AG04450 (cell line): ENCODE measurements around the gene PIGZ. TPM values are rescaled to one million over a fixed set of nuclear protein-coding genes. Genes with fewer than 3 reads are reported as not detected.

ENCODE experiments used
- CTCF ChIA-PET: fragments of 300-600, 350-600 bp; formaldehyde crosslinking; extraction: SDS; loops from one replicate; lab custom pipeline; 2022; ENCODE audit warnings: antibody characterized with exemption, inconsistent platforms; lab: Charles Lee
- POLR2A ChIA-PET: fragments of 350-600 bp; formaldehyde crosslinking; extraction: SDS; loops from one replicate; lab custom pipeline; 2021; ENCODE audit warnings: antibody characterized with exemption, inconsistent platforms; lab: Yijun Ruan, JAX
- DNase-seq: peaks from one replicate; pipeline ENCODE4 v3.0.0-alpha.2; 2011; ENCODE audit warnings: low read depth, low spot score
- H3K27ac ChIP-seq: one replicate; pipeline ENCODE4 v1.5.1; 2012; ENCODE audit warnings: low read depth, low read length, control low read depth
- H3K27me3 ChIP-seq: one replicate; pipeline ENCODE4 v1.6.0; 2012; ENCODE audit warnings: low read length; ENCODE audit not compliant: control insufficient read depth, insufficient read depth
- H3K4me3 ChIP-seq: 2 replicates; pipeline ENCODE4 v1.5.1; 2011; ENCODE audit warnings: mild to moderate bottlenecking, low read depth, low read length, control low read depth
- H3K9me3 ChIP-seq: 2 replicates; pipeline ENCODE4 v1.5.1; 2012; ENCODE audit warnings: low read length; ENCODE audit not compliant: control insufficient read depth, insufficient read depth
- CTCF ChIP-seq: IDR thresholded peaks from 2 replicates; pipeline ENCODE4 v1.5.1; 2011; ENCODE audit warnings: low read depth, low read length, control low read depth, inconsistent platforms
- polyA plus RNA-seq: library from polyadenylated mRNA; depleted of rRNA; stranded (reverse); fragments of >200 nt; gene quantifications from 2 replicates; pipeline ENCODE4 v1.2.3, GENCODE V29; 2011

The PIGZ gene
- polyA plus RNA-seq, 1 experiment, result 0.15 TPM

GRCh38 chr3:197006446-197006845, 37.8 kb upstream of the PIGZ start:
- POLR2A ChIA-PET, result no interaction called here
- TF ChIP-seq CTCF, result no peak
- H3K27me3 ChIP-seq, result no peaks in the 10 kb centered on the region
- no peak overlapping the region for H3K4me3 ChIP-seq
- CTCF ChIA-PET, result no interaction called here
- no peaks in the 10 kb centered on the region; the same call in 1 of the 2 replicates for H3K9me3 ChIP-seq
- H3K27ac ChIP-seq, result no peak overlapping the region
- DNase-seq, result no peak

GRCh38 chr3:197003461-197004385, 35.1 kb upstream of the PIGZ start:
- TF ChIP-seq CTCF, result no peak

GRCh38 chr3:197002701-197003454, 34.2 kb upstream of the PIGZ start:
- H3K4me3 ChIP-seq, result peak overlapping the region; percentile 66
- H3K9me3 ChIP-seq, result peaks cover 5% of the 10 kb centered on the region; the same call in 1 of the 2 replicates
- CTCF ChIA-PET, result interaction anchor here (0.6 to 1.0 kb wide), 4 partner anchors 10 to 185 kb away, joined by 4 to 7 read pairs (median 4); no protein-coding TSS in a partner anchor
- no peaks in the 10 kb centered on the region for H3K27me3 ChIP-seq
- POLR2A ChIA-PET, result interaction anchor here (0.8 to 1.3 kb wide), 4 partner anchors 10 to 27 kb away, joined by 3 read pairs; partner anchors contain the start of gene MELTF
- no peak for DNase-seq
- H3K27ac ChIP-seq, result no peak overlapping the region
- peak; percentile 54 for TF ChIP-seq CTCF

More at GRCh38 chr3:197003461-197004385, 35.1 kb upstream of the PIGZ start:
- no peaks in the 10 kb centered on the region for H3K27me3 ChIP-seq
- CTCF ChIA-PET, result interaction anchor here (0.6 to 1.8 kb wide), 4 partner anchors 10 to 184 kb away, joined by 3 to 7 read pairs (median 5); partner anchors contain the start of gene MELTF
- peak overlapping the region; percentile 66 for H3K4me3 ChIP-seq
- peaks cover 5% of the 10 kb centered on the region; the same call in 1 of the 2 replicates for H3K9me3 ChIP-seq
- POLR2A ChIA-PET, result interaction anchor here (1.0 to 1.3 kb wide), 2 partner anchors 14 to 26 kb away, joined by 3 read pairs; partner anchors contain the start of gene MELTF
- no peak overlapping the region for H3K27ac ChIP-seq
- no peak for DNase-seq

GRCh38 chr3:197001972-197002700, 33.5 kb upstream of the PIGZ start:
- ChIA-PET POLR2A (interaction anchor here (0.8 to 1.2 kb wide), 2 partner anchors 10 to 14 kb away, joined by 3 read pairs; no protein-coding TSS in a partner anchor), CTCF (interaction anchor here (0.6 to 1.0 kb wide), 6 partner anchors 9 to 465 kb away, joined by 3 to 4 read pairs (median 3); no protein-coding TSS in a partner anchor)
- H3K27ac ChIP-seq, result no peak overlapping the region
- peaks cover 5% of the 10 kb centered on the region; the same call in 1 of the 2 replicates for H3K9me3 ChIP-seq
- no peak for TF ChIP-seq CTCF
- DNase-seq, result no peak
- H3K4me3 ChIP-seq, result peak overlapping the region; percentile 51
- no peaks in the 10 kb centered on the region for H3K27me3 ChIP-seq
